HTERT RPE-1 (cell line): Measurements from ENCODE around the gene SENP2.
"Not testable (repeated sequence)": the region's sequence is repeated elsewhere in the genome, so short reads cannot be mapped to it uniquely, and the experiment has no call there.

Experiments
- in situ Hi-C: fragments of 300-500 bp; cut with MboI; formaldehyde crosslinking; loops from 4 replicates; pipeline ENCODE4 v1.14.3; 2020; ENCODE audit warnings: low sequenced_read_pairs

Gene SENP2

DNA sequence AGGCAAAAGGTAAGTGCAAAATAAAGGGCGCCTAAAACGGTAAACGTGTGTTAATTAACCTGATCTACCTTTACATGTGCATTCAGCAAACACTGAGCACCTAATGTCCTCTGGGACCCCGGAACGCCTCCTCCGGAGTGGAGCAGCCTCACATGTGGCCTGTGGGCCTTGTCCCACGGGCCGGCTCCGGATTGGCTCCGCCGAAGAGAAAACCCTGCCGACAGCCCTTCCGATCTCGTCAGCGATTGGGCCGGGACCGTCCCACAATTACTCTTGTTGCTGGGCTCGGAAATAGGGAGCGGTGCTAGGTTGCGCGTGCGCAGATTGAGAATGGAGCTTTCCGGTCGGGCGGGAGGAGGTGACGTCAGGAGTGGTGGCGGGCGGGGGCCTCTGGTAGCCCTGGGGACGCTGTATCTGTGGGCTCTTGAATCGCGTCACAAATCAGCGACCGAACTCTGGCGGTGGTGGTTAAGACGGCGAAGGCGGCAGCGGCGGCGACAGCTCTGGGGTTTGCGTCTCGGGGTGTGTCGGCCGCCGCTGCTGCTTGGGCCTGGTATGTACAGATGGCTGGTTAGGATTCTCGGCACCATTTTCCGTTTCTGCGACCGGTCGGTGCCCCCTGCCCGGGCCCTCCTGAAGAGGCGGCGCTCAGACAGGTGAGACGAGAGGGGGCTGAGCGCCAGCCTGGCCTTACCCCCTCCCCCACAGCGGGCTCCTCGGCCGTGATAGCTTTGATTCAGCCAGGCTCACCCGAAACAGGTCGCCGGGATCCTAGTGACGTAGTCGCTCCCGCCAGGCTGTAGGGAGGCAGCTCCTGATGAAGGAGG lies at the start of gene SENP2:
Gene SENP2, plus strand, starts transcription at position 437 of the 827 bp plus-strand sequence. Its CDS starts 119 bp downstream, at position 556.
- in situ Hi-C loops = no loop called here

DNA sequence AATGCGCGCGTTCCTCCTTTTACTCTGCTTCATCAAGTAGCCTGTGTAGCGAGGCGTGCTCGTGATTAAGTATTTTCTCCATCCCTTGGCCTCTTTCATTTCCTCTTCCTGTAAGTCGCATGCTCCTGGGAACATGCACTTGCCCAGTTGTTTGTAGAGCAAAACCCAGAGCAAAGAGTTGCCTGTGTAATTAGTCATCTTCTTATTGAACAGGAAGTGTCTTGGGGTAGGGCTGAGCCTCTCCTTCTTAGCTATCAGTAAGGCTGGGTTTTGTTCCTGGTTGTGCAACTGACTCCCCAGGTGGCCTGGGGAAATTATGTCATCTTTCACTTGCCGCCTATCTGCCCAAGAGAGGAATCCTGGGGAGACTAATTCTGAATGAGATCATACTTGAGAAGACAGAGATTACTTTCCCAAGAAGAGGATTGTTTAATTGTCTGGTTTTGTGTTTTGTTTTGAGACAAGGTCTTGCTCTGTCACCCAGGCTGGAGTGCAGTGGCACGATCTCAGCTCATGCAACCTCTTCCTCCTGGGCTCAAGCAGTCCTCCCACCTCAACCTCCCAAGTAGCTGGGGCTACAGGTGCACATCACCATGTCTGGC lies 48.6 kb upstream of the SENP2 start:
- in situ Hi-C loops = no loop called here

- in situ Hi-C loops = no loop called here
These were observed 46.2 kb upstream of the SENP2 start for GRCh38 chr3:185539934-185540333.

- in situ Hi-C loops = no loop called here
These were observed 45.4 kb upstream of the SENP2 start for GRCh38 chr3:185540695-185541094.

DNA sequence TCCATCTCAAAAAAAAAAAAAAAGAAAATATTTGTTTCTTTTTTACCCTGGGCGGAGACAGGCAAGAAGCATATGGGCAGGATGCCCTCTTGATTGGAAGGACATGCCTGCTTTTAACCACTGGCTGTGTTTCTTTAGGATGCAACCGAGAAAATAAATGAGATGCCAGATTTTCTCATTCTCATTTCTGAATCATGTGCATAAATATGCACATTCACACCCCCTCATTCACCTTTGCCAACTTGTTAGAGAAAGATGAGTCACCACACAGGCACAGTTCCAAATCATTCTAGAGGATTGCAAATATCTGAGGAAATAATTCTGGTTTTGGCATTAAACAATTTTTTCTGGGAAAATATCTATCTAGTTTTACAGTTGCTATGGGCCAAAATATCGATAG lies 37.0 kb upstream of the SENP2 start:
- in situ Hi-C loops = no loop called here

GRCh38 chr3:185549651-185550111 lies 36.4 kb upstream of the SENP2 start:
- in situ Hi-C loops = no loop called here

DNA sequence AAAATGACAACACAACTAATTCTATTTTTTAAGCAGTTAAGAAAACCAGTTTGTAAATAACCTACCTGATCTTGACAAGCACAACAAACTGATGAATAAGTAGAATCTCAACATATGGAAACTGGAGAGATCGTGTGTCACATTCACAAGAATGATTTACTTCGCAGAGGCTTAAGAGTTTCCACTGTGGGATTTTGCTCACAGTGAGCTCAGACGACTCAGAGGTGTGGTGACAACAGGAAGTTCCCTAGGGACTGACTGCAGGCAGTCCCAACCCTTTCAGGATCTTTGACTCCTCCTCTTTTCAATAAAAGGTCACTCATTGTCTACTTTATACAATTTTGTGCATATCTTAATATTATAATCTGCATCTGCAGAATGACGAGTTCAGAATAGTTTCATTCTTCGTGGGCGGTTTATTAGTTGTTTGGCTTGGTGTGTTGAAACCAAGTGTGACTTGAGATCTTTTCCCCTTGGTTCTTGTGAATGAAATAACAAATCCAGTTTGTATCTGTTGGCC lies 33.7 kb upstream of the SENP2 start, which contains the start of gene LIPH:
Gene LIPH, minus strand, starts transcription at position 231 of the 520 bp plus-strand sequence. Its CDS starts 117 bp downstream, at position 114.
- in situ Hi-C loops = no loop called here

DNA sequence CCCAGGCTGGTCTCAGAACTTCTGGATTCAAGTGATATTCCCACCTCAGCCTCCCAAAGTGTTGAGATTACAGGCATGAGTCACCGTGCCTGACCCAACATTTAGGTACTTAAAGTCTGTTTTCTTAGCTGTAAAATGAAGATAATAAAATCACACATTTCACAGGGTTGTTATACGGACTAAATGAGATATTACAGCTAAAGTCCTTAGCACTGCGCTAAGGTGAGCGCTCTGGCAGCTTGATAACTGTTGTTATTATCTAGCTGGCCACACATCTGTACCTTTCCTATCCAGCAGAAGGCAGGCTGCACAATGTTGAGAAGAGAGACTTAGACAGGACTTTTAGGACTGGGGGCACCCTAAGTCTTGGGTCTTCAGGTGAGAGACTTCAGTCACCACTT lies 31.0 kb upstream of the SENP2 start:
- in situ Hi-C loops = no loop called here

DNA sequence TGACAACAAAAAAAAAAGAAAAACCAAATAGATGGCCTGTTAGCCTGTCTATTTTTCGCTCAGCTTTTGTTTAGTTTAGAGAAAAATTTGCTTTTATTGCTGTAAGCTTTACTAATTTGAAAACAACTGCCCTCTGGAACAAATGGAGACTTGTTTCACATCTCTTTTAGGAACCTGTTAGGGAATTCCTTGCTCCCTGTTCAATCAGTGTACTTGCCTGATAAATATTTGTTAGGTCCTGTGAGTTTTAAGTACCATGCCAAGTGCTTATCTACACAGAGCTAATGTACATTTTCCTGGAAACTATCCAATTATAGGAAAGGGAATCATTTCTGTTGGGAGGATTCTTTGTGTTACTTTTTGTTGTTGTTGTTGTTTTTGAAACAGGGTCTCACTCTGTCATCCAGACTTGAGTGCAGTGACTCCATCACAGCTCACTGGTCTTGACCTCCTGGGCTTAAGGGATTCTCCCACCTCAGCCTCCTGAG lies 30.2 kb upstream of the SENP2 start:
- in situ Hi-C loops = no loop called here

- in situ Hi-C loops = not testable (repeated sequence)
These were observed 29.5 kb upstream of the SENP2 start for GRCh38 chr3:185556640-185557039.

DNA sequence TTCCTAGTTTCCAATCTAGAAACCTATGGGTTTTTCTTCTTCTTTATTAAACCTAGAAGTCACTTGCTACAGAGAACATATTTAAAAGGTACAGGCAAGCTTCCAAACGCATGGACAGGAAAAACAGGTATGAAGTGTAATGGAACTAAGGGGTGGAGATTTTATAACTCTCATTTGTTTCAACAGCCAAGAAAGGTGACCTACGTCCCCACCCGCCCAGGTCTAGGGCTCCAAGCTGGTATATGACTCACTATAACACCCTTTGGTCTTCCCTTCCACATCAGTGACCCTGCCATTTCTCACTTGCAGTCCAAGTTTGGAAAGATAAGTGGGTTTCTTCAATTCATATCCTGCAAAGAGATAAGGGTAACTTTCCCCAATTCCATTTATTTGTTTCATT lies 27.7 kb upstream of the SENP2 start:
- in situ Hi-C loops = no loop called here

DNA sequence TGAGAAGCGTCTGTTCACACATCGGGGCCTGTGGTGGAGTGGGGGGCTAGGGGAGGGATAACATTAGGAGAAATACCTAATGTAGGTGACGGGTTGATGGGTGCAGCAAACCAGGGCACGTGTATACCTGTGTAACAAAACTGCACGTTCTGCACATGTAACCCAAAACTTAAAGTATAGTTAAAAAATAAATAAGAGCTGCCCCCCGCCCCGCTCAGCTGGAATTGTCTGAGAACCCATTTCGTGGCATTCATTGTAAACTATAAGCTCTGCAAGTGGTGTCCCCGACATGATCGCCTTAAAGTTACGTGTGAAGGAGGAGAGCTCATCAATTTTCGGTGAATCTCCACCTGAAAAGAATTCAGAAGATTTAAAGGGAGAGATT lies 26.4 kb upstream of the SENP2 start:
- in situ Hi-C loops = no loop called here

GRCh38 chr3:185560676-185561075 lies 25.4 kb upstream of the SENP2 start:
- in situ Hi-C loops = no loop called here

GRCh38 chr3:185561374-185561943 lies 24.6 kb upstream of the SENP2 start:
- in situ Hi-C loops = no loop called here

GRCh38 chr3:185561958-185562357 lies 24.1 kb upstream of the SENP2 start:
- in situ Hi-C loops = no loop called here

GRCh38 chr3:185572183-185572582 lies 13.9 kb upstream of the SENP2 start:
- in situ Hi-C loops = no loop called here

DNA sequence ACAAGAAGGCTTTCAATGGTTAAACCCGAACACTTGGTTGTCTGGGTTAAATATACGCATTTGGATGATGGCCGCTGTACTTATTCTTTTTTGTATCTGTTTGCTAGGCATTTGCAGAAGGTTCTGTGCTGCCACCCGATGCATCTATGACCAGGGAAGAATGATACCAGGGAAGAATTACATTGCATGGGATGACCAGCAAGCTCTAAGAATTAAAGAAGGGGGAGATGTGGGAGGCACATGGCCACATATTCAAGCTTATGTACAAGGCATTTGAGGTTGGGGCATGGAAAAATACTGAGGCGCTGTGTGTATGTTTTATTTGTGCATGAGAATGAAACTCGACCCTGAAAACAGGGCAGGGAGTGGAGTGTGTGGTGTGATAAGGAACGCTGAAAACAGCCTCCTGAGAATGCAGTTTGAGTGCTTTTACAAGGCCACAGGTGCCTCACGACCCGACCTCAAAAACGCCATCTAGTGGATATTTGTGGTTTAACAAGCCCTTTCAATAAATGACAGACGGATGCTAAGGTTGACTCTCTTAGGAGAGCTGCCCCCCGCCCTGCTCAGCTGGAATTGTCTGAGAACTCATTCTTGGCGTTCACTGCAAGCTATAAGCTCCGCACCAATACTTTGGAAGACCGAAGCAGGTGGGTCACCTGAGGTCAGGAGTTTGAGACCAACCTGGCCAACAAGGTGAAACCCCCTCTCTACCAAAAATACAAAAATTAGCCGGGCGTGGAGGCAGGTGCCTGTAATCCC lies 10.8 kb upstream of the SENP2 start:
- in situ Hi-C loops = not testable (repeated sequence)

- in situ Hi-C loops = no loop called here
These were observed 3.9 kb upstream of the SENP2 start for GRCh38 chr3:185582236-185582635.

DNA sequence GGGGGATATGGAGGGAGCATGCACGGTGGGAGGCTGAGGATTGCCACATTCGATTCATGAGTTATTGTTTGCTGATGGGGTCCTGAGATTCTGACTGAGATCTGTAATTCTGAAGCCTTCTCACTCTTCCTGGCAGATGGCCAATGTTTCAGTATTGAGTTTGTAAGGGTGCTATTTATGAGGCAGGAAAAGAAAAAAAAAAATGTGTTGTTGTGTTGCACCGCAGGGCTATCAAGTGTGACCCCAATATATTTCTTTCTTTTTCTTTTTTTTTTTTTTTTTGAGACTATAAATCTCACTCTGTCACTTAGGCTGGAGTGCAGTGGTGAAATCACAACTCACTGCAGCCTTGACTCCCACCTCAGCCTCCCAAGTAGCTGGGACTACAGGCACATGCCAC lies 3.2 kb upstream of the SENP2 start:
- in situ Hi-C loops = no loop called here

- in situ Hi-C loops = no loop called here
These were observed 2.2 kb upstream of the SENP2 start for GRCh38 chr3:185583925-185584324.

GRCh38 chr3:185584686-185585085 lies 1.4 kb upstream of the SENP2 start:
- in situ Hi-C loops = no loop called here
